OCI-LY7 (cell line): Measurements from ENCODE around the gene PLAC9. TPM values are rescaled to one million over a fixed set of nuclear protein-coding genes. Genes with fewer than 3 reads are reported as not detected.

Experiments used
- BruUV-seq: library from RNA; stranded (reverse); fragments of 400-500 nt; replicated peaks from 2 replicates; lab custom pipeline; 2021; lab: Mats Ljungman, UMichigan
- CTCF ChIA-PET: fragments of 300-600 bp; sonication (Branson Sonifier 250); formaldehyde crosslinking; loops from one replicate; lab custom pipeline; 2022; ENCODE audit warnings: antibody characterized with exemption; ENCODE audit not compliant: unreplicated experiment; lab: Charles Lee
- POLR2A ChIA-PET: fragments of 300-600 bp; sonication (Branson Sonifier 250); formaldehyde crosslinking; loops from one replicate; lab custom pipeline; 2022; ENCODE audit warnings: antibody characterized with exemption; lab: Charles Lee
- DNase-seq: peaks from one replicate; pipeline ENCODE4 v3.0.0-alpha.2; 2015; ENCODE audit warnings: low spot score
- H2AFZ ChIP-seq: fragments of 200-600 bp; sonication (generic), shearing (Covaris generic); 2 replicates; pipeline ENCODE4 v1.6.1; 2014; ENCODE audit warnings: mild to moderate bottlenecking, antibody characterized with exemption, low read length, moderate library complexity
- H3K27ac ChIP-seq: fragments of 200-600 bp; sonication (generic); 2 replicates; pipeline ENCODE4 v1.5.1; 2014; ENCODE audit warnings: mixed run types, low read depth, mild to moderate bottlenecking, moderate library complexity, low read length, inconsistent platforms; ENCODE audit not compliant: poor library complexity, severe bottlenecking
- H3K36me3 ChIP-seq: fragments of 200-600 bp; sonication (generic); 2 replicates; pipeline ENCODE4 v1.6.1; 2014; ENCODE audit warnings: mild to moderate bottlenecking, antibody characterized with exemption, low read length, moderate library complexity, mixed read lengths; ENCODE audit not compliant: insufficient read depth
- H3K4me1 ChIP-seq: fragments of 200-600 bp; sonication (generic); 2 replicates; pipeline ENCODE4 v1.5.1; 2014; ENCODE audit warnings: mild to moderate bottlenecking, low read length; ENCODE audit not compliant: insufficient read depth, poor library complexity, severe bottlenecking
- H3K4me2 ChIP-seq: fragments of 200-600 bp; sonication (generic); 2 replicates; pipeline ENCODE4 v1.6.1; 2014; ENCODE audit warnings: mild to moderate bottlenecking, low read length
- H3K4me3 ChIP-seq: fragments of 200-600 bp; sonication (generic); 2 replicates; pipeline ENCODE4 v1.5.1; 2014; ENCODE audit warnings: mild to moderate bottlenecking, low read depth, low read length; ENCODE audit not compliant: poor library complexity, severe bottlenecking
- H3K79me2 ChIP-seq: fragments of 200-600 bp; sonication (generic); 2 replicates; pipeline ENCODE4 v1.6.1; 2016; ENCODE audit warnings: low read depth, mild to moderate bottlenecking, low read length, moderate library complexity, mixed read lengths; ENCODE audit not compliant: insufficient read depth
- H3K9me2 ChIP-seq: fragments of 200-600 bp; sonication (generic); 2 replicates; pipeline ENCODE4 v1.6.1; 2016; ENCODE audit warnings: mild to moderate bottlenecking, low read length, mixed read lengths; ENCODE audit not compliant: insufficient read depth
- H3K9me3 ChIP-seq: fragments of 200-600 bp; sonication (generic); 2 replicates; pipeline ENCODE4 v1.6.1; 2014; ENCODE audit warnings: mild to moderate bottlenecking, mixed run types, low read length, mixed read lengths
- H4K20me1 ChIP-seq: fragments of 200-600 bp; sonication (generic); 2 replicates; pipeline ENCODE4 v1.6.1; 2014; ENCODE audit warnings: mild to moderate bottlenecking, antibody characterized with exemption, low read length, moderate library complexity, mixed read lengths; ENCODE audit not compliant: insufficient read depth
- CTCF ChIP-seq: fragments of 200-600 bp; sonication (generic); conservative IDR thresholded peaks from 2 replicates; pipeline ENCODE4 v1.5.1; 2014; ENCODE audit warnings: mild to moderate bottlenecking, antibody characterized with exemption, low read length, moderate library complexity, mixed read lengths
- EZH2phosphoT487 ChIP-seq: fragments of 200-600 bp; sonication (generic); IDR thresholded peaks from 2 replicates; pipeline ENCODE4 v1.6.1; 2018; ENCODE audit warnings: low read depth, borderline replicate concordance, mild to moderate bottlenecking, mixed run types, antibody characterized with exemption, low read length, moderate library complexity, mixed read lengths
- intact Hi-C: fragments of 100-400 bp; cut with micrococcal nuclease; formaldehyde crosslinking; loops from one replicate; pipeline ENCODE4 v1.10.0; 2022; ENCODE audit not compliant: unreplicated experiment
- total RNA-seq, 2 experiments: library from RNA; depleted of rRNA in 1 of 2; stranded (reverse); fragments of >200 nt in 1 of 2; shearing (Covaris generic) in 1 of 2; gene quantifications; 2 replicates each; pipeline ENCODE4 v1.2.3, GENCODE V29; 2014 to 2022

The PLAC9 gene
- total RNA-seq, 2 experiments from 2014 or later, result not detected

- no peak overlapping the region for H2AFZ ChIP-seq
- POLR2A ChIA-PET, result no interaction called here
Measured at GRCh38 chr10:80146918-80147317, 14.4 kb downstream of the PLAC9 start.

GRCh38 chr10:80148166-80148805 is 15.8 kb downstream of the PLAC9 start:
- no peak for TF ChIP-seq EZH2phosphoT487
- TF ChIP-seq CTCF, result no peak
- CTCF ChIA-PET, result no interaction called here
- no peak overlapping the region for H3K27ac ChIP-seq
- no peaks in the 10 kb centered on the region; the same call in 1 of the 2 replicates for H3K9me3 ChIP-seq
- no peaks in the 10 kb centered on the region for H3K79me2 ChIP-seq
- intact Hi-C loops, result no loop called here
- H3K4me2 ChIP-seq, result no peak overlapping the region
- DNase-seq, result no peak
- H4K20me1 ChIP-seq, result no peaks in the 10 kb centered on the region
- peaks cover 23% of the 10 kb centered on the region for H3K4me1 ChIP-seq
- peaks cover 51% of the 10 kb centered on the region for H3K36me3 ChIP-seq
- no TSS peak for BruUV-seq
- H2AFZ ChIP-seq, result no peak overlapping the region
- H3K9me2 ChIP-seq, result no peaks in the 10 kb centered on the region
- no peak overlapping the region for H3K4me3 ChIP-seq
- POLR2A ChIA-PET, result no interaction called here

More at GRCh38 chr10:80146918-80147317, 14.4 kb downstream of the PLAC9 start:
- BruUV-seq, result no TSS peak
- no peak overlapping the region for H3K4me2 ChIP-seq
- CTCF ChIA-PET, result no interaction called here
- intact Hi-C loops, result no loop called here
- peaks cover 42% of the 10 kb centered on the region for H3K36me3 ChIP-seq
- no peak overlapping the region for H3K4me3 ChIP-seq
- H3K9me3 ChIP-seq, result no peaks in the 10 kb centered on the region; the same call in 1 of the 2 replicates
- H3K4me1 ChIP-seq, result peaks cover 23% of the 10 kb centered on the region
- H3K27ac ChIP-seq, result no peak overlapping the region
- H3K79me2 ChIP-seq, result no peaks in the 10 kb centered on the region
- DNase-seq, result no peak
- H4K20me1 ChIP-seq, result no peaks in the 10 kb centered on the region
- H3K9me2 ChIP-seq, result no peaks in the 10 kb centered on the region
- no peak for TF ChIP-seq CTCF
- no peak for TF ChIP-seq EZH2phosphoT487

GRCh38 chr10:80149123-80149522 is 16.6 kb downstream of the PLAC9 start:
- intact Hi-C loops, result no loop called here

More at GRCh38 chr10:80149123-80149522, 16.6 kb downstream of the PLAC9 start:
- Histone ChIP-seq H3K4me1 (peaks cover 19% of the 10 kb centered on the region), H3K36me3 (peaks cover 56% of the 10 kb centered on the region), H3K4me3 (no peak overlapping the region), H3K9me3 (no peaks in the 10 kb centered on the region; the same call in 1 of the 2 replicates), H3K4me2 (no peak overlapping the region), H3K9me2 (no peaks in the 10 kb centered on the region), H2AFZ (no peak overlapping the region), H4K20me1 (no peaks in the 10 kb centered on the region), H3K79me2 (no peaks in the 10 kb centered on the region), H3K27ac (no peak overlapping the region)
- no peak for TF ChIP-seq EZH2phosphoT487
- TF ChIP-seq CTCF, result no peak
- ChIA-PET POLR2A (no interaction called here), CTCF (no interaction called here)
- DNase-seq, result no peak
- TSS peak; percentile 45 for BruUV-seq
